ENCODE data around the gene PROSER3.

- TF ChIP-seq CTCF (IDR thresholded peaks at IDR 0.05; ENCODE audit: insufficient read depth, low read length) (no peak), POLR2AphosphoS5 (IDR thresholded peaks at IDR 0.05; ENCODE audit: low read depth) (no peak), REST (IDR thresholded peaks at IDR 0.05; ENCODE audit: insufficient replicate concordance, low read depth) (no peak), GABPA (IDR thresholded peaks at IDR 0.05; ENCODE audit: low read depth) (no peak)
Observed at GRCh38 chr19:35751839-35752745, 5.9 kb upstream of the PROSER3 start.
